ENCODE data around the gene PCDHGC4.

Gene PCDHGC4

GRCh38 chr5:141512911-141513626, 28.2 kb downstream of the PCDHGC4 start:
- DNase-seq: peak; percentile 52

DNA sequence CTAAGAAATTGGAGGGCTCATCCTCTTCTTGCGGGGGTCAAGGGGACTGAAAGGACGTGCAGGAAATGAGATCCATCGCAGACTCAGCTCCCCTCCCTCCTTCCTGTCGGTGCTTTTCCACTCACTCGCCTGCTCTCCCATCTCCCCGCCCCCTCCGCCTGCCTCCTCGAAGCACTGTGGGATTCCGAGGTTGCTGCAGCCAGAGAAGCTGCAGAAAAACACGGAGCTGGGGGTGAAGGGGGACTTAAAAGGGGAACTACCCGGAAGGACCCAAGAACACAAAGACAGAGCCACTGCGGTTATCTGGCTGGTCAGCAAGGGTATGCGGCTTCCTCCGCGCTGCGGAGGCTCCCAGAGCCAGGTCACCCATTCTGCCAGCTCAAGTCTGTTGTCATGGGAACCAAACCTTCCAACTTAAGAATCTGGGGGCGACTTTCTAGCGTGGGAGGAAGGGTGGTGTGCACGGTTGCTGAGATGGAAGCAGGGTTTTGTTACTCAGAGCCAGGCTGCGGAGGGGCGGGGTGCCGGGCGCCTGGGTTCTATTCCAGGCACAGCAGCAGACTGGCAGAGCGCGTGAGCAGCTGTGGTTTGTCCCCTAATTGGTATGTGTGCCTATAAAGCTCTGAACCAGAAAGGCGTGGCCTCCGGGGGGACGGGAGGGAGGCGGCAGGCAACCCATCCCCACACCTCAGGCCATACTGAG, 28.9 kb downstream of the PCDHGC4 start:
- DNase-seq: peak; percentile 78

DNA sequence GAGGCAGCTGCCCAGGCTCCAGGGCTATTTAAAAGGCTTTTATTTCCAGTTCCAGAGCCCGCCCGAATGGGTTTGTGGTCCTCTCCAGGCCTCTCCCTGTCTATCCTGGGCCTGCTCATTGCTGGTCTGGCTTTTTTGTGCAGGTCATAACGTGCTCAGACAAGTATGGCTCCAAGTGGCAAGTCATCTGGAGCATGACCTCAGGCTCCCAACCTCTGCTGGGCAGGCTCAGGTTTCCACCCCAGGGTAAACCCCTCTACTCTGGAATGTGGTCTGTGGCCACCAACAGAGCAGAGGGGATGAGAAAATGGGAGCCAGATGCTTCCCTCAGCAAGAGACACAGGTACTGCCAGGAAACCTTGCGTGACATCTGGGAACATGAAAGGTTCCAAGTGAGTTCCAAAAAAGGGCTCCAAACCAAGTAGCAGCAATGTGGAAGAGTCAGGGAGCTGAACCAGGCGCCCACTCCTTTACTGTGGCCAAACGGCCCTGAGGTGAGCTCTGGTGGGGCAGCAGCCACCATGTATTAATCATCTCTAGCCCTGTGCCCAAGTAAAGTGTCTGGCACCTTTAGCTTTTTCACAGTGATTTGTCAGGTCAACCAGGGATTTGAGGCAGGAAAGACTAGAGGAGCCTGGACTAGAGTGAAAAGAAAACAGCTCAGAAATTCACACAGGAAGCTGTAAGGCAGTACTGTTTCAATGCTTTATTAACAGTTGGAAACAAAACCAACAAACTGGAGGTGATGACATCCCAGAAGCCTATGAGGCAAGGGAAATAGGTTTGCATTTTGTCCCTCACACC, 29.7 kb downstream of the PCDHGC4 start:
- DNase-seq: no peak

DNA sequence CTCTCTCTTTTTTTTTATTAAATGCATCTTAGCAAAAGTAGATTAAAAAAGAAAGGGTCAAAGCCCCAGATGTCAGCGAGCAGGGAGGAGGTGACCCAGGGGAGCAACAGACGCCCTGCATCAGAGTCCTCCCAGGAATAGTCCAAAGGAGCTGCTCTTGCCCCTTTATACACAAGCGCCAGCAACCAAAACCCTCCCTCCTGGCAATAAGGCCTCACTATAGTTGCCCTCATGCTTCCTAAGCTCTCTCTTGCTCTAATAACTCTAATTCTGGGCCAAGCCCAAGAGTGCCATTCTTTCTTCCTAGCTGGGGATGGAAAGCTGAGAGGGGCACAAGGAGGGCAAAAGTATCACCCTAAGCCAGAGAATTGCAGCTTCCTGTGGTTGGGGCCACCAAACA, 30.3 kb downstream of the PCDHGC4 start:
- no peak for DNase-seq

DNA sequence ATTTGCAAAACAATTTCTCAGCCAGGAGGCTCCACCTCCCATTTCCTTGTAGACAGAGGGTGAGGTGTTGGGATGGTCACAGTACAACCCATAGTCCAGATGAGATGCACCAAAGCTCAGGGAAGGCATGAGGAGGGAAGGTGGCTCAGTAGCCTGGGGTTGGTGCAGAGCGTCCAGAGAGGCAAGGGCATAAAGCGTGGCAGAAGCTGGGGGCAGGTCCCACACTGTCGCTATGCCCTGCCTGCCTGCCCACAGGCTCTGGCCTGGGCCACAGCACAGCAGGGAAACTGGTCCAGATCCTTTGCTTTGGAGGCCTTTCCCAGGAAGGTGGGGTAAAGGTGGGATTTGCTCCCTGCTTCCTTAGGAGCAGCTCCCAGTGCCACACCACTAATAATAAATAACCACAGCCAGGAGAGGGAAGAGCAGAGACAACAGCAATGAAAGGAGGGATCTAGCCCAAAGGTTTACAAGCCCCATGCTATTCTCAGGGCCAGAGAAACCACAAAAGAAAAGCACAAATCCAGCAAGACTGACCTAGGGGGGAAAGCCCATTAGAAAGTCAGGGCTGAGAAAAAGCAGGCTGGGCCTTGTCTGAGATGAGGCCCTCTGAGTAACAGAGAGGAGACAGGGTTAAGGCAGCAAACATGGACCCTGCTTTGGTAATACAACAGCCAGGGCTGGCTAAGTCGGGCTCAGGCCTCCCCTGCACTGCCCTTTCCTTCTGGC, 31.3 kb downstream of the PCDHGC4 start:
- no peak for DNase-seq

- DNase-seq: no peak
Observed at GRCh38 chr5:141516672-141517025, 31.8 kb downstream of the PCDHGC4 start.

DNA sequence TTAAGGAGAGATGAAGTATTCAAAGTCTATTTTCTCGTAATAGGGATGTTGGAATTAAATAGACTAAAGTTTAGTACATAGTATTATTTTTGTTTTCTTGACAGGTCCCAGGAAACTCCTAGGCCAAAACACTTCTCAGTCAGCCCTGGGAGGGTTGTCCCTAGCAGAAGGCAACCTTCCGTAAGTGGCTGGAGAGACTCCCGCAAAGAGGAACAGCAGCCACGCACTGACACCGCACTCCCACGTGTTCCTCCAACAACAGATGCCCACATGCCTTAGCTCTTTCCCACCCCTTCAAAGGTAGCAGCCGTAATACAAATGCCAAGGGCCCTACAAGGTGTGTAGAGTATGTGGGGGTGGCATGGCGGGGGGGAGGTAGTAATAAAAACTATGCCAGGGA, 32.5 kb downstream of the PCDHGC4 start:
- DNase-seq: no peak

DNA sequence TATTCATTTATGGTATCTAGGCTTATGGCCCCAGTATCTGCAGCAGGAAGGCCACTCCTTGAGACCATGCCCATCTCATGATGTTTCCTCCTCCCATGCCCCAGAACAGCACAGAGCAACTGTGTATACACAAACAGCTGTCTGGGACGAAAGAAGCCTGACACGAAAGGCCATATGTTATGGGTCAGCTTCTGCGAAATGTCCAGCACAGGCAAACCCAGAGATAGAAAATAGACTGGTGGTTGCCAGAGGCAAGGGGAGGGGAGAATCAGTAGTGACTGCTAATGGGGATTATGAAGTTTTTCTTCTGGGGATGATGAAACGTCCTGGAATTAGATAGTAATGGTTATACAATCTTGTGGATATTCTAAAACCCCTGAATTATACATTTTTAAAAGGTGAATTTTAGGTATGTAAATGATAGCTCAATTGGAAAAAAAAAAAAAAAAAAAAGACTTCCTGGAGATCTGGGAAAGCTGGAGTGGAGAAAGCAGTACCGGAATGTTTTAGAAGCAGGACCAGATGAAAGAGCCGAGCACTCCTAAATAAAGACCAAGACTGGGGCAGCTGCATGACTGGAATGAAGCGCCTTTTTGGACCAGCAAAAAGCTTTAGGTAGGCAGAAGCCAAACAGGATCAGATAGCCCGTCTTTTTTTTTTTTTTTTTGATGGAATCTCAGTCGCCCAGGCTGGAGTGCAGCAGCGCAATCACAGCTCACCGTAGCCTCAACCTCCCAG, 33.2 kb downstream of the PCDHGC4 start:
- DNase-seq: no peak

DNA sequence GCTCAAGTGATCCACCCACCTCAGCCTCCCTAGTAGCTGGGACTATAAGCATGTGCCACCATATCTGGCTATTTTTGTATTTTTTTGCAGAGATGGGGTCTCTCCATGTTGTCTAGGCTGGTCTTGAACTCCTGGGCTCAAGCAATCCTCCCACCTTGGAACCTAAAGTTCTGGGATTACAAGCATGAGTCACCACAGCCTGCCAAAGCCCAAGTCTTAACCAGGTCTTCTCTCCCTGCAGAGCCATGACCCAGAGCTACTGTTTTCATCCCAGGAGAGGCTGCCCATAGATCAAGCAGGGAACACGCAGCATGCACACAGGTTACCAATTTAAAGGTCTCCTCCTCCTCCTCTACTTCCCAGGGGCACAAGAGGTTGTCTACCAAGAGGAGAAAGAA, 33.8 kb downstream of the PCDHGC4 start:
- no peak for DNase-seq

GRCh38 chr5:141519605-141520565, 35.1 kb downstream of the PCDHGC4 start:
- DNase-seq: no peak

DNA sequence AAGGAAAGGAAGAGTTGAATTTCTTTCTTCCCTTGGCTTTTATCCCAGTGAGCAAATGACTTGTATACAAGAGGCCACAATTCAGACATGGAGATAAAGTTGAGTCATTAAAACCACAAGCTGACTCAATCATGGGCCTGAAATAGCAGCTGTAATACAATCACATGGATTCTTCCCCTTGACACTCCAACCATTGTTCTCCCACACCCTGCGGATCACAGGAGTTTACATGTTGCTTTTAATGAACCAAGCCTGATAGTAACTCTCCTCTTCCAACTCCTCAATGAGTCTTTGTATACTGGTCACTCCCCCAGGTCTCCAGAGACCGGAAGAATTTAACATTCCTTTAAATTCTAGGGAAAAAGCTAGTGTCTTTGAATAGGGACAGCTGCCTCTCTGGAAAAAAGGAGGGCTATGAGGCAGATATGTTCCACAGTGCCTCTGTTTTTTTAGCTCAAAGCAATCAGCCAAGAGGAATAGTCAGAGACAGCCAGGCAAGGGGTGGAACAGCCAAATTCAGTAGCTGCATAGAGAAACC, 36.5 kb downstream of the PCDHGC4 start:
- no peak for DNase-seq

DNA sequence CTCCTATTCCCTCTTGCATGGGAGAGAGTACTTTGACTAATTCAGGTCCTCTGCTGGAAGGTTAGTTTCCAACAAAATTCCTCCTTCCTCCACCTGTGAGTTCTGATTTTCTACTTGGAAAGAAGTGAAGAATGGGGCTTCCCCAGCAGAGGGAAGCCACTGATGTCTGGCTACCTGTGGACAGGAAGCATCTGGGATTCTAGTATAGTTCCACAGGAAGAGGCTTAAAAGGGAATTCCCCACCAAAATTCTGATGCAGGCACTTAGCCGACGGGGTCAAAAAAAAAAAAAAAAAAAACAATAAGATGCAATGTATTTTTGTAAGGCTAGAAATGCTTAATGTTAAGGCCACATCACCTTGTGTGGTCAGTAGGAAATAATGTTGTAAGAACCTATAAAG, 37.5 kb downstream of the PCDHGC4 start:
- DNase-seq: no peak

DNA sequence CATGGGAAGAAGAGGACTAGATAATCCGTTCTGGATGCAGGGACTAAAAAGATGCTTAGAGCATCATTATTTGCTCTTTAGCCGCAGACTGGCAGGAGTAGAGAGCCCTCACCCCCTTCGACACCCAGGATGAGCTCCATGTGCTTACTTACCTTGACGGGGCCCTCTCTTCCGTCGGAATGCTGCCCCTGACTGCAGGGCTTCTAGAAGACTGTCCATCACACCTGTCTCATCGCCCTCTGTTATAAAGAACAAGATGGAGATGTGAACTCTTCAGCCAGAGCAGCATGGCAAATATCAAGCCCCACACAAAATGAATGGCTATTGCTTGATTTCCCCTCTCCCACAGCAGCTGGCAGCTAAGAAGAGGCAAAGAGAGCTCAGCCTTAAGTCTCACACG, 39.2 kb downstream of the PCDHGC4 start:
- no peak for DNase-seq

DNA sequence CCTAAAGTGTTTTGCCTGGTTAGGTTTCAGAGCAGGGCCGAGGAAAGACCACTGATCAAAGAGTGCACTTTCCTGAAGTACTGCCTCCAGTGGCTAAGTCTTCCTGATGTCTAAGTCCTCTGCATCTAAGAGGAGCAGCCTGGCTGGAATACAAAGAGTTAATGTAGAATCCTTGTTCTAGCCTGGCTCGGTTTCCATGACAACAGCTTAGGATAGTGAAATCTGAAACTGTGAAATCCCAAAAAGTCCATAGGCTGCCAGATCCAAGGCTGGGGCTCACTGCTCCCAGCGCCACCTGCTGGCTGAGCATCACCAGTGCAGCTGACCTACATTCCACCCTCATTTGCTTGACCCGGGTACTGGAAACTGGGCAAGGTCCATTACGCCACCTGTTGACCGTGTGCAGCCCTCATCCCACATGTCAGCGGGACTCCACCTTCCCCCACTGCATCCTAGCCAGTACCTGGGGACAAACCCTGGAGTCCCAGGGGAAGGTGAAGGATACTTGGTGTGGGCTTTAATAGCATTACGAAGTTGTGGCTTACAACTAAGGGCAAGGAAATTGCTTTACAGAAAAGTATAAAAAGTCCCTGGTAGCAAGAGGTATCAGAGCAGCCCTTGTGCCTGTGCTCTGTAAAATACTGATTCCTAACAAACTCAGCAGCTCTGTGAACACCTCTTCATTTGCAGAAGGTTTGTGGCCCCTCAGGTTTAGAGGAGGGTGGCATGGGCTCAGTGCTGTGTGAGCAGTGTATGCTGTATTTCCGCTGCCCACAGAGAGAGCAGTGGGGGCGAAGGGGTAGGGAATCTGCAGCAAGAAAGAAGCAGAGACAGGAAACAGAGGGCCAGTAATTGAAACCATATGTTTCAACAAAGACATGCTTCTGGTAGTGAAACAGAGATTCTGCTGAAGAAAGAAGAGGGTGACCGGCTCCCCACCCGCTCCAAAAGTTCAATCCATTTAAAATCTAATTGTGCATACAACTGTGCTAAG, 40.1 kb downstream of the PCDHGC4 start:
- DNase-seq: peak; percentile 41

GRCh38 chr5:141525653-141526052, 40.8 kb downstream of the PCDHGC4 start:
- no peak for DNase-seq

DNA sequence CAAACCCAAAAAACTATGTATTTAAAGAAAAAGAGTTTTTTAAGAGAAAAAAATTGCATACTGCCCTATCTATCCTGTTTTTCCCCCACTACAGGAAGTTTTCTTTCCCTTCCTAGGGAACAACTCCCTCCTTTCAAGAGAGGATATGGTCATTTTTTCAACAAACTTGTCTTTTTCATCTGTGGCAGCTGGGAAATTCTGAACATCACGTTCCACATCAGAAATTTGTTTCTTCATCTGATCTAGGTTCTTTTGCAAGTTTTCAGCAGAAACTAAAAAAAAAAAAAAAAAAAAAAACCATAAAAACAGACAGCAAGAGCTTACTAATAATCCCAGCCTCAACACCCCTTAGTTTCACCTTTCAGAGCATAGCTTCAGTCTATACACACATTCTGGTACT, 42.6 kb downstream of the PCDHGC4 start:
- no peak for DNase-seq

GRCh38 chr5:141528291-141528984, 43.6 kb downstream of the PCDHGC4 start:
- DNase-seq: no peak

DNA sequence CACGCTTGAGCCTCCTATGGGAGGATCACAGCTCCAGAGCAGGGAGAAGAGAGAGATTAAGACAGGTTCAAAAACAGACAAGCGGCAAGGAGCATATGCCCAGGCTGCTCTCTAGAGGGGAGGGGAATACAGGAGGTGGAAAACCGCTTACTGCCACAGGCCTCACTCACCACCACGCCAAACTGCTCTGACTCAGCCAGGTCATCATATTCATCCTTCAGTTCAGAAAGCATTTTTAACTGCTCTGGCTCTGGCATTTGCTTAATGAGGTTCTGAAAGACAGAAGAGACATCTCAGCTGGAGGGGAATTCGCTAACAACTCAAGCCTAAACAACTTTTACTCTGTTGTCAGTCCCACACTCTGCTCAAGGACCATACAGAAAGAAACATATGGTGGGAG, 44.2 kb downstream of the PCDHGC4 start:
- no peak for DNase-seq

- DNase-seq: no peak
Observed at GRCh38 chr5:141529873-141530272, 45.0 kb downstream of the PCDHGC4 start.

Measured in activated naive CD4-positive, alpha-beta T cell treated with anti-CD3 and anti-CD28 coated beads, Interleukin-2, amount 50 U/mL, for 16 hours (primary cell).